HT1080 (cell line): ENCODE results near the gene PHF19. TPM values are rescaled to one million over a fixed set of nuclear protein-coding genes. Genes with fewer than 3 reads are reported as not detected.

Source experiments
- DNase-seq: peaks from one replicate; pipeline ENCODE4 v3.0.0-alpha.2; 2015; ENCODE audit warnings: low read depth
- total RNA-seq: library from RNA; depleted of rRNA; stranded (reverse); fragments of >200 nt; shearing (Covaris generic); gene quantifications from 2 replicates; pipeline ENCODE4 v1.2.3, GENCODE V29; 2014

Gene PHF19
- total RNA-seq, 1 experiment from 2014 or later, result 97.9 TPM

DNA sequence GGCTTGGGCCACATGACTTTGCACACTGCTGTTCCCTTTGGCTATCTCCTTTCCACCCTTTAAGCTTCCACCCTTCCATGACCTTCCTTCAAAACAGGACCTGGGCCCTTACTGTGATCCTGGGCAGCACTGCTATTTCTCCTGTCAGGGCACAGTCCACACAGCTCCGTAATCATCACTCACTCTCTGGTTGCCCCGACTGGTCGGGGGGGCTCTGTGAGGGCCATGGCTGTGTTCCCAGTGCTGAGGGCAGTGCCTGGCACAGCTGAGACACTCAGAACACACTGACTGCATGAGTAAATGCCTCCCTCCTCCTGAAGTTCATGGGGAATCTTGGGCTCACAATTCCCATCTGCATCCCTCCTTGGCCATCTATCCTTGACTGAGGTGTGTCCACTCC lies 37.4 kb upstream of the PHF19 start:
- no peak for DNase-seq

DNA sequence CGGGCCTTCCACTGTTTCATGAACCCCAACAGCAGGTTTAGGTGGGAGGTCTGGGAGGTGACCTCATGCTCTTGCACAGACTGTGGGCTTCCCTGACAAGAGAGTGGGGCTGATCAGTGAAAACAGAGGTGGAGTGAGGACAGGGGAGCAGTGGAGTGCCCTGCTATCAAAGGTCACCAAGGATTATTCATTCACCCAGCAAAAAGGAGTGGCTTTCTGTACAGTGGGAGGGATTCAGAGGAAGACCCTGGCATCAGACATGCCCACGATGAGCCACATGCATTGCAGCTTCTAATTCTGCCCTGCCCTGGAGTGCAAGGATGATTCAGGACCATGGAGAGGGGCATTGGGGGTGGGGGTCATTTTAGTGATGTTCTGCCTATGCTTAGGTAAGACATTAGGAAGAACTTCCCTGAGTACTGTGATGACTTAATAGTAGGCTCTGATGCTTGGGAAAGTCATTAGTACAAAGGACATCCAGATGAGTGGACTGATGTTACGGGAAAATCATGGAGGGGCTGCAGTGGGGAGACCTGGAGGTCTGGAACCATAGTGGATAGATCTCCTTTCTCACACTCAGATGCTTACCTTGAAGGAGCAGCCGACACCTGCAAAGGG lies 36.8 kb upstream of the PHF19 start:
- DNase-seq, result no peak

DNA sequence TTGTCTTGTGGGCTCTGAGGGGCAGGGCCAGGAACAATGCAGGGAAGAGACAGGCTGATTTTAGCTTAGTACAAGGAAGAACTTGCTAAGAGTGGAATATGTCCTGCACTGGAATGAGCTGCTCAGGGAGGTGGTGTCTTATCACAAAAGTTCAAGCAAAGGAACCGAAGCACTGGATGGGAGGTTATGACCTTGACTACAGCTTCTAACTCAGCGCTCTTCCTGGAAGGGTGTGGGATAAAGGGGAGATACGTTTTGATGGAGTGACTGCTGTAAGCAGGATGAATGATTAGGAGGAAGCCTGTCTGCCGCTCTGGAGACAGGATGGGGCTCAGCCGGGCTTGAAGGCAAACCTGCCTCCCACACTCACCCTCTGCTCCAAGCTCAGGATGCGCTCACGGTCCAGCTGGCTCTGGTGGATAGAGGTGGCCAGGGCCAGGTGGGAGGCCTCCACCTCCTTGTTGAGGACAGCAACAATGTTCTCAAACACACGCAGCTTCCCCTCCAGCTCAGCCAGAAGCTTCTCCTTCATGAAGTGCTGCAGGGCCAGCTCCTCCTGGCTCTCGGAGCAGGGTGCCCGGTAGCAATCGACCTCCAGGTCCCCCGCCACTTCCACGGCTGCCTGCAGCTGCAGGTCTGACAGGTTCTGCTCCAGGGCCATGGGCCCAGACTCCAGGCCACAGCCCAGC lies 36.1 kb upstream of the PHF19 start:
- no peak for DNase-seq

DNA sequence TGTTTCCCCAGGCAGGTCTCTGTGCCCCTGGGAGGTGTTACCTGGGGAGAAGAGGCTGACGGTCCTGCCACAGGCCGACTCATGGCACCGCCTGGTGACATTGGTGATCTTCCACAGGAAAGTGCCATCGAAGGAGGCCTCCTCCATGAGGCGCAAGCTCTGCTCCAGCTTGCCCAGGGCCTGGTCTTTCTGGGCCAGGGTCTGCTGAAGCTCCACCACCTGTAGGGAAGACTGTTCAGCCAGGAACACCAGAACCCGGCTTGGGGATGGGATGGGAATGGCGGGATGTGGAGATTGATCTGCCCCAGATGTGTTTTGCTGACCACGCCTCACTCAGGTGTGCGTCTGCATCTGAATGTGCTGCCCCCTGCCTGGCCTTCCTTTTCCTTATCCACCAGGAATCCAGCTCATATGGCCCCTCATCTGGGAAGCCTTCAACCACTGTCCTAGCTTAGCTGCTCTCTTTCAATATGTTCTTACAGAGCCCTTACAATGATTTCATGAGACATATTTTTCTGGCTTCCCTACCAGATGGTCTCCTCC lies 34.4 kb upstream of the PHF19 start:
- no peak for DNase-seq

DNA sequence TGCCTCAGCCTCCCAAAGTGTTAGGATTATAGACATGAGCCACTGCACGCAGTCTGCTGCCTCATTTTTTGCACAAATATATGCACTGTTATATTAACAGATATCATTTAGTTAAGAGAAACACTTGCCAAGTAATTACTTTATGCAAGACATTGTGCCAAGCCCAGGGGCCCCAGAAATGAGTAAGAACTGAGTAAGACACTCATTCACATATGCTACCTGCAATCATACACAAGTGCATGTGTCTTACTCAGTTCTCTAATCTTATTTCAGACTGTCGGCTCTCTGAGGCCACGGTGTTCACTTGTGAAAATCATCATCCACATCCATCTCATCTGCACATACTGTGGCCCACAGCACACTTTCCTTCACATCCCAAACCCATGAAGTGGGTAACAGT lies 33.7 kb upstream of the PHF19 start:
- DNase-seq, result no peak

DNA sequence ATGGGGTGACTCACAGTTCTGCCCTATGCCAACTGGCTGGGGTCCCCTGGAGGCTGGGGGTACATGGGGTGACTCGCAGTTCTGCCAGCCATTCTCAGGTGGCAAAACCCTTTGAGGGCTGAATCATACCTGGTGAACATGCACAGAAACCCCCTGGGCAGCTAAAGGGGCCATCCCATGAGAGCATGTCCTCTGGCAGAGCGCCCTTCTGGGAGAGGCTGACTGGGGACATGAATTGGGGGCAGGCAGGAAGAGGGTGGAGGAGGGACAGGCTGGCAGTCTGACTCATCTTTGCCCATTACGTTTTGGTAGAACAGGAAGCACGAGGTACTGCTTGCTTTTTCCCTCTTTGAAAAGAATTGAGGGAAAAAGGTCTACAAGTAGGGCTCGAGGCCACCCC lies 32.9 kb upstream of the PHF19 start:
- peak; percentile 88 for DNase-seq

DNA sequence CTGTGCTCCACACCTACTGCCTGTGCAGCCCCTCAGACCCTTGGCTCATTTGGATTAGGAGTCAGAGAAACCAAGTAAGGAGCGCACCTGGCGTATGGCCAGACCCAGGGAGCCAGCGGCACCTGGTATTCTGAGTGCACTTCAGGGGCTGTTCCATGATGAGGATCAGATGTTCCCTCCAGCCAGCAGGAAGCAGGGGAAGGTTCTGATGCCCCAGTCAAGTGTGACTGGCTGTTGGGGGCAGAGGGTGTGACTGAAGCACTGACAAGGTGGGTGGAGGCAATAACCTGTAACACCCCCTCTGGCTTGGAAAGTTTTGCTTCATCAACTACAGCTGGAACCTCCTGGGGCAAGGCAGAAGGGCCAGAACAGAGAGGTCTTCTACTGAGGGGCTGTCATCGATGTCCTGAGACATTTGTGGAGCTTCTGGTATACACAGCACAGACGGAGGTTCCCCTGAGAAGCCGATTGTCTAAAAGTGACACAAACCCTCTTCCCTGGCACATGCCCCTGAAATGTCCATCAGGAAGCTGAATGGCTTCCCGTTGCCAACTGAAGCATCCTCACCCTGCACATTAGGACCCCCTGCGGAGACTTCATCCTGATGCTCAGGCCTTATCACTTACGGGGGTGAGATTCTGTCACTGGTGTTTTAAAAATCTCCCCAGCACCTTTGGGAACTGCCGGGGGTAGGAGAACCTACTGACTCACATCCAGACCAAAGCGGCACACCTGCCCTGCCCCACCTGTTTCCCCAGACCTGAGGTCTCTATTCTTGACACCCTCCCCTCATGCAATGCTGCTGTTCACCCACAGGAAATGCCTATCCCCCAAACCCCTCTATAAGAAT lies 28.6 kb upstream of the PHF19 start:
- no peak for DNase-seq

DNA sequence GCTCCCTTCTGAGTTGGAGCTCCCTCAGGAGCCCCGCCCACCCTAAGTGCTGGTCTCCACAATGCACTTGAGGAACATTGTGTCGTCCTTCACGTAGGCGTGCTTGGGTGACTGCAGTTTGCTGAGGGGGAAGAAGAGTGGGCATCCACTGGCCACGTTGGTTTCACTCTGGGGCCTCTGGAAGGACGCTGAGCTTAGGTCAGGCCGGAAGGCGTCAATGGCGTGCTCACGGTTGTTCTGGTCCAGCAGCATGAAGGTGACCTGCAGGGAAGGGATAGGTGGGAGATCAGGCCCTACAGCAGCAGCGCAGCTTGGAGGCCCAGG lies 28.0 kb upstream of the PHF19 start:
- DNase-seq, result no peak

DNA sequence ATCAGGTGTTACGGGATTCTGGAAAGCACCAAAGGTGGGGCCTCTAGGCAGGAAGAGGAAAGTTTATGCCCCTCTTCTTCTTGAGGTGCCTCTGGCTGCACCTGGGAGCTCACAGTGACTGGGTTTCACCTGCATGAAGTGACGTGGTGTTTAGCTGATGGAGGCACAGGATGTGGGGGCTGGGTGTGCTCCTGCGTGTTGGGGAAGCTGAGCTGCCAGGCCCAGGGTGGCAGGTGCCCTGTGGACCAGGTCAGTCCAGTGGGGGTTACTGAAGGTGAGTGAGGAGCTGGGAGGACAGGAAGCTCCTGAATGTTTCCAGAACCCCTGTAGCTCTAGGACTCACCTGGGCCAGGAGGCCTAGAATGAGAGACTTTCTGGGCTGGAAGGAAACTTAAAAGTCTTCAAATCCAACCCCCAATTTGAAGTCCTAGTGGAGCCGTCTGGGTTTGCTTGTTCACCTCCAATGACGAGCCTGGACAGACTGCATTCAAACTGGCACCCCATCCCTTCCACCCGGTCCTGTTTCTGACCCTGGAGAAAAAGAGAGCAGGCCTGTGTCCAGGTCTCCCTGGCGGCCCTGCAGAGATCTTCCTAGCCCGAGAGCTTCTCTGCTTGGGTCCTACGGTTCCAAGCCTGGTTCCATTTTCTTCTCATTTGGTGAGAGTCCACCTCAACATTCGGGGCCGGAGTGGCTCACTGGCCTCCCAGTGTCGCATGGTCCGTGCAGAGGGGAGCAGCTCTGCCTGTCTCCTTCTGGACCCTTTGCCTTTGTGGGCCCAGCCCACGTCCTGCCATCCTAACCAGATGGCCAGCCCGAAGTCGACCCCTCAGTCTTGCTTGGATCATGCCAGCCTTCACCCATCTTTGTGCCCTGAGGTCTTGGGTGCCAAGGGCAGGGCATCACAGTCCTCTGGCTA lies 27.3 kb upstream of the PHF19 start:
- no peak for DNase-seq

DNA sequence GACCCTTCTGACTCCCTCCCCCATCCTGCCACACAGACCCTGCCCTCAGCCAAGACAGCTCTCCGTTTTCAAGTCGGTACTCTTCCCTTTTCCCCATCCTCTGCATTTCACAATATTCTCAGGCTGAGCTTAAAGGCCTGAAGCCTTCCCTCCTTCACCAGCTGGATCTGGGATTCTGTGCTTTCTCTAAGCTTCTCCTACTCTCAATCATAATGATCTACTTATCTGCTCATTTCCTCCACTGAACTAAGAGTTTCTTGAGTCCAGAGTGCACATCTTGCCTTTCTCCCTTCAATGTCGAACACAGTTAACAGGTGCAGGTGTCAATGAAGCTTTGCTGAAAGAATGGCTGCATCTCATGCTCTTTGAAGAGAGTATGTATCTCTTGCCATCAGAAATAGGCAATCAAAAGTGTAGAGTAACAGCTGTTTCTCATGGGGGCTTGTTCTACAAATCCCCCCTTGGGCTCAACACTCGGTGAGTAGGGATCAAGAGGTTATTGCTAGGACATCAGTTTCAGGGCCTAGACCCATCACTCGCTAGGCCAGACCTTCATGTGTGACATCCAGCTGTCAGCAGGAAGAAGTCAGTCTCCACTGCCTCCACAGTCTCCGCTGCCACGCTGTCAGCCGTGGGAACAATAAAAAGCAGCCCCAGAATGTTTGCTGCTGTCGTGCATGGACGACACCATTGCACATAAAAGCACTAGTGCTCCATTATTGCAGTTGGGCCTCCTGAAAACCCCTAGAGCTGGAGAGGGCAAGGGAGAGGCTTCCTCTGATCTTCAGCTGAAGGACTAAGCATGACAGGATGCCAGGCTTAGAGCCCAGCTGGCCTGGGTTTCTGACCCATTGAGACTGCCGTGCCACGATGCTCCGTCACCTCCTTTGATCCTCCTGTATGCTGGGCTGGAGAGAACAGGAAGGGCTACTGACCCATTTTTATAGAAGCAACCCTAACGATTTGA lies 25.9 kb upstream of the PHF19 start:
- no peak for DNase-seq

DNA sequence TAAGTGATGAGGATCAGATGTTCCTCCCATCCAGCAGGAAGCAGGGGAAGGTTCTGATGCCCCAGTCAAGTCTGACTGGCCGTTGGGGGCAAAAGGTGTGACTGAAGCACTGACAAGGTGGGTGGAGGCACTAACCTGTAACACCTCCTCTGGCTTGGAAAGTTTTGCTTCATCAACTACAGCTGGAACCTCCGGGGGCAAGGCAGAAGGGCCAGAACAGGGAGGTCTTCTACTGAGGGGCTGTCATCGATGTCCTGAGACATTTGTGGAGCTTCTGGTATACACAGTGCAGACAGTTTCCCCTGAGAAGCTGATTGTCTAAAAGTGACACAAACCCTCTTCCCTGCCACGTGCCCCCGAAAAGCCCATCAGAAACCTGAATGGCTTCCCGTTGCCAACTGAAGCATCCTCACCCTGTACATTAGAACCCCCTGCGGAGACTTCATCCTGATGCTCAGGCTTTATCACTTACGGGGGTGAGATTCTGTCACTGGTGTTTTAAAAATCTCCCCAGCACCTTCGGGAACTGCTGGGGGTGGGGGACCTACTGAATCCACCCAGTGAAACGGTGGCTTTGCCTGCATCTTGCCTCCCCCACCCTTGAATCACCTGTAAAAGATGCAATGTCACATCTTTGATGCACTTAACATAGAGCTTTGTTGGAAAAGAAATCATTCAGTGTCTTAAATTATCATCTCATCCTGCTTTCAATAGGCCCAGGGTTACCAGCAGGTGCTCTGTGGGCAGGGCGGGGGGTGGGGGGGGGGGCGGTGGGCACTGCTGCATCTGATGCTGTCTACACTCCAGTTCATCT lies 25.0 kb upstream of the PHF19 start:
- DNase-seq, result no peak

DNA sequence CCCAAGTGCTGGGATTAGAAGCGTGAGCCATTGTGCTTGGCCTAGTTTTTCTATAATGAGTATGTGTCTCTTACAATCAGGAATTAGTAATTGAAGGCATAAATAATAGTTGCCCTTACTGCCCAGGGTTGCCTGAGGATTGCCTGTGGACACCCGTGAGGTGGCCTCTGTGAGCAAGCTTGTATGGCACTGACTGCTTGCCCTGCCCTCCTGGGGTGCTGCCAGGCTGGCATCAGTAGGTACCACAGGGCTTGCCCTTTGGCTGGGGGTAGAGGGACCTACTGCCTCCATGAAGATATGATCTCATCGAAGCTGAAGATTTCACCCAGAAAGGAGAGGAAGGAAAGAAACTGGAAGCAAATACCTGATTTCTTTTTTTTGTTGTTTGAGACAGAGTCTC lies 23.8 kb upstream of the PHF19 start:
- no peak for DNase-seq

DNA sequence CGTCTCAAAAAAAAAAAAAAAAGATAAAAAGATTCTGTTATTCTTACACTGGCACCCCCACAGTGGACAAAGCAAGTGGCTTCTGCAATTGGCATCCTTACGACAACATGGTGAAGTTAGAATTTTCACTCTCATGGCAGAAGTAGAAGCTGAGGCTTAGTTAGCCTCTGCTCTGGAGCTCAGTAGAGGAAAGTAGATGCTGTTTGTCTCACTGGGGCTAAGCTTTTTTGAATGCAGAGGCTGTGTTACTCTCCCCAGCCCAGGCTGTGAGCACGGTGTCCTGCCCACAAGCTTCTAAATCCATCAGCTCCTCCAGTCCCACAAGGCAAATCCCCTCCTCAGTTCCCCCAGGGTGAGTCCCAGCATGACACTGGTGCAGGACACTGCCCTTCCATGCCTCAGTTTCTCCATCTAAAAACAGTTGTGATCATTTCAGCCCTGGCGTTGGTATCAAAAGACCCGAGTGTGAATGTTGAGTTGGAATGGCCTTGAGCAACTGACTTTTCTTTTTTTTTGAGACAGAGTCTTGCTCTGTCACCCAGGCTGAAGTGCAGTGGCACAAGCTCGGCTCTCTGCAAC lies 22.6 kb upstream of the PHF19 start:
- DNase-seq, result no peak

DNA sequence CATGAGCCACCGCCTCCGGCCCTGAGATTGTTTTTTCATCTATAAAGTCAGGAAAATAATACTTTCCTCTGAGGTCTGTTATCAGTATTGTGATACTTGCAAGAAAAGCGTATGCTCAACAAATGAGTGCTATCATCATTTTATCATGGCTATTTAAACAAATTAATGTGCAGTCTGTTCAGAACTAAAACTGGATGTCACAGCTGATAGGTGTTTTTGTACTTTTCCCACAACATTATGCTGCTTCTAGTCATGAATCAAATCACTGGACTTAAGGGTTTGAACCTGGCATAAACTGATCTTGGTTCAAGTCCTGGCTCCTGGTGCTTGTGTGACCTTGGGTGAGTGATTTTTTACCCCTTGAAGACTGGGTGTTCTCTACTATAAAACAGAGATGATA lies 21.4 kb upstream of the PHF19 start:
- no peak for DNase-seq

DNA sequence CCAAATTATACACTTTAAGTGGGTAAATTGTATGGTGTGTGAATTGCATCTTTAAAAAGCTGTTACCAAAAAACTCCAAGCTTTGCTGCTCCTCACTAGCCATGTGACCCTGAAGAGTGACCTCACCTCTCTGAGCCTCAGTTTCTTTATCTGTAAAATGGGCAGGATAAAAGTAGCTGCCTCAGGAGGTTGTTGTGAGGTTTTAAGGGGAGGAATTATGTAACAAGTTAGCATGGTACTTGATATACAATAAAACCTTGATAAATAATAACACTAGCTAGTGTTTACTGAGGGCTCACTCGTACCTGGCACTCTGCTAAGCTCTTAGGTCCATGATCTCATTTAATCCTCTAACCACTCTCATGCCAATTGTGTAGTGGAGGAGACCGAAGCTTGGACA lies 19.0 kb upstream of the PHF19 start:
- DNase-seq, result no peak

DNA sequence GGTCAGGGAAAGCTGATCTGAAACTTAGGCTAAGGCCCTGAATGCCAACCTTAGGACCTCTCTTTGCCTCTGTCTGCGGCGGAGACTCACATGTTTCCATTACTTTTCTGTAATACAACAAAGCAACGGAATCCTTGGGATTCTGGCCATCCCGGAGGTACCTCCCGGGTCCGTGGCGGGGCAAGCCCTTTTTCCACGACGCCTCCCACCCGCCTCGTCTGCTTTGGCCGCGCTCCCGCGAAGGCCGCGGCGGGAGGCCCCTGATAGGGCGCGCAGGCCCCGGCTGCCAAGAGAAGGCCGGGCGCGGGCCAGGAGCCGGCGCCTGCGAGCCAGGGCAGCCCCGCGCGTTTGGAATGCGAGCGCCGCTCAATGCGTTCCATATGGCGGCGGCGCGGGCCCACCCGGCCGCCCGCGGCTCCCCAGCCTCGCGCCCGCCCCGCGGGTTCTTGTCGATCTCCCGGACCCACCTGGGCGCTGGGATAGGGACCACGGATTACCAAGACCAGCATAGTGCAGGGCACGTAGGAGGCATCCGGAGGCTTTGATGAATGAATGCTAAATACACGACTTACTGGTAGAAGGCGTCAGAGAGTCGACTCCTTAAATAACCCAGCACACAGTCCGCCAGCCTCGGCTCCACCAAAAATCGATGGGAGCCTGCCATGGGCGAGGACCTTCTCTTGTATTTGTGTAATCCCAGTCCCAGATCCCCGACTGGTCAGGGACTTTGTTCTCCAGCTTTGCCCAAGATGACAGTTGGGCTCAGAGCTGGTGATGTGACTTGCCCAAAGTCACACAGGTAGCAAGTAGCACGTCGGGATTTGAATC lies 17.5 kb upstream of the PHF19 start:
- DNase-seq, result no peak

DNA sequence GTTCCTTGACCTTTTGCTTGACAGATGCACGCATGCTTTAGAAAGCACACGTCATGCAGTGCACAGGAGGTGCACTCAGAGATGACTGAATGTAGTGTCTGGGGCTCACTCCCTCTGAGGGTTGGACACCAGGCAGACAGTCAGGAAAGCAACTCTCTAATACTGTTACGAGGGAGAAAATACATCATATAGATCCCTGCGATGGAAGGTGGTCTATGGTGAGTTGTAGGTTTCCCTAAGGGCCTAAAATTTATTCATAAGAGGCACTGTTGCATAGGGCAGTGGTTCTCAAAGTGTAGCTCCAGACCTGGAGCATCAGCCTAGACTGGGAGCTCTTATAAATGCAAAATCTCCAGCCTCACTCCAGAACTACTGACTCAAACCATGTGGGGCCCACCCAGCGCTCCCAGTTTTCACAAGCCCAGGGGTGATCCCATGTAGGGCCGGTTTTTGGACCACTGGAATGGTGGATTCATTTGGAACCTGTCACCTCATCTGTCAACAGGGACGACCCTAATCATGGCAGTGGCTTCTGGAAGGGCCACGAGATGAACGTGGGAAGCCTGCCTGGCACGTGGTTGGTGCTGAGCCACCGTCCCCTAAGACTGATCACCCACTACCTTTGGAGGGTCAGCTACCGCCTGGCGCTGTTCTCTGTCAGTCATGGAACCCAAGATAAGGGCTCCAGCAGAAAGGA lies 16.8 kb upstream of the PHF19 start:
- no peak for DNase-seq
